HG02981 (cell line): Measurements from ENCODE around the gene ASPN.

ENCODE experiments used
- ATAC-seq: cut with Tn5 transposase; IDR thresholded peaks from one replicate; pipeline ENCODE4 v1.9.1; 2021; ENCODE audit warnings: mild to moderate bottlenecking, moderate library complexity; ENCODE audit not compliant: unreplicated experiment

Gene ASPN

GRCh38 chr9:92482329-92482728 lies at the start of gene ASPN:
Gene ASPN, minus strand, starts transcription at chr9:92482506.
- ATAC-seq: no peak

GRCh38 chr9:92530893-92531292 lies 48.6 kb upstream of the ASPN start:
- ATAC-seq: no peak

GRCh38 chr9:92529124-92529523 lies 46.8 kb upstream of the ASPN start:
- ATAC-seq: no peak

GRCh38 chr9:92528522-92528849 lies 46.2 kb upstream of the ASPN start:
- ATAC-seq: no peak

GRCh38 chr9:92527832-92528521 lies 45.7 kb upstream of the ASPN start:
- ATAC-seq: no peak

- ATAC-seq: no peak
These were observed 45.1 kb upstream of the ASPN start for GRCh38 chr9:92527291-92527828.

- no peak for ATAC-seq
These were observed 43.0 kb upstream of the ASPN start for GRCh38 chr9:92525306-92525705.

GRCh38 chr9:92524881-92525280 lies 42.6 kb upstream of the ASPN start:
- ATAC-seq: no peak

GRCh38 chr9:92522983-92523970 lies 41.0 kb upstream of the ASPN start:
- no peak for ATAC-seq

- no peak for ATAC-seq
These were observed 38.5 kb upstream of the ASPN start for GRCh38 chr9:92520837-92521236.

GRCh38 chr9:92518199-92518598 lies 35.9 kb upstream of the ASPN start:
- ATAC-seq: no peak

GRCh38 chr9:92517046-92517445 lies 34.7 kb upstream of the ASPN start:
- no peak for ATAC-seq

GRCh38 chr9:92516521-92516920 lies 34.2 kb upstream of the ASPN start:
- no peak for ATAC-seq

- ATAC-seq: no peak
These were observed 32.3 kb upstream of the ASPN start for GRCh38 chr9:92514635-92515034.

- ATAC-seq: no peak
These were observed 31.0 kb upstream of the ASPN start for GRCh38 chr9:92513349-92513748.

GRCh38 chr9:92512622-92513021 lies 30.3 kb upstream of the ASPN start:
- no peak for ATAC-seq

- ATAC-seq: no peak
These were observed 28.4 kb upstream of the ASPN start for GRCh38 chr9:92510747-92511146.

- ATAC-seq: no peak
These were observed 26.7 kb upstream of the ASPN start for GRCh38 chr9:92509050-92509449.

GRCh38 chr9:92508018-92508820 lies 25.9 kb upstream of the ASPN start:
- no peak for ATAC-seq

- no peak for ATAC-seq
These were observed 25.2 kb upstream of the ASPN start for GRCh38 chr9:92507496-92507895.

- no peak for ATAC-seq
These were observed 24.7 kb upstream of the ASPN start for GRCh38 chr9:92507005-92507404.
